GM20000 (cell line): ENCODE results near the gene OR51B5.
"Not testable (repeated sequence)": the region's sequence is repeated elsewhere in the genome, so short reads cannot be mapped to it uniquely, and the experiment has no call there.

Experiments
- DNase-seq: peaks from one replicate; pipeline ENCODE4 v3.0.0; 2012; ENCODE audit warnings: low spot score
- TF ChIP-seq, protein P1 (sequence below): IDR thresholded peaks from 2 replicates; pipeline ENCODE4 v1.5.1; 2012; ENCODE audit warnings: mild to moderate bottlenecking, control low read depth; ENCODE audit errors: extremely low read depth, missing control alignments

Gene OR51B5

DNA sequence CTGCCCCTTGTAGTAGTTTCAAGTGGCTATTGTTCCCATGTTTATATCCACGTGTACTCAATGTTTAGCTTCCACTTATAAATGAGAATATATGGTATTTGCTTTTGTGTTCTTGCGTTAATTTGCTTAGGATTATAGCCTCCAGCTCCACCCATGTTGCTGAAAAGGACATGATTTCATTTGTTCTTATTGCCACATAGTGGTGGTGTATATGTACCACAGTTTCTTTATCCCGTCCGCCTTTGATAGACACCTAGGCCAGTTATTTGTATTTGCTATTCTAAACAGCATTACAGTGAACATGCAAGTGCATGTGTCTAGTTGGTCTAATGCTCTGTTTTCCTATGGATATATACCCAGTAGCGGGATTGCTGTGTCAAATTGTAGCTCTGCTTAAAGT is 26.0 kb downstream of the OR51B5 start:
- TF ChIP-seq, protein P1, sequence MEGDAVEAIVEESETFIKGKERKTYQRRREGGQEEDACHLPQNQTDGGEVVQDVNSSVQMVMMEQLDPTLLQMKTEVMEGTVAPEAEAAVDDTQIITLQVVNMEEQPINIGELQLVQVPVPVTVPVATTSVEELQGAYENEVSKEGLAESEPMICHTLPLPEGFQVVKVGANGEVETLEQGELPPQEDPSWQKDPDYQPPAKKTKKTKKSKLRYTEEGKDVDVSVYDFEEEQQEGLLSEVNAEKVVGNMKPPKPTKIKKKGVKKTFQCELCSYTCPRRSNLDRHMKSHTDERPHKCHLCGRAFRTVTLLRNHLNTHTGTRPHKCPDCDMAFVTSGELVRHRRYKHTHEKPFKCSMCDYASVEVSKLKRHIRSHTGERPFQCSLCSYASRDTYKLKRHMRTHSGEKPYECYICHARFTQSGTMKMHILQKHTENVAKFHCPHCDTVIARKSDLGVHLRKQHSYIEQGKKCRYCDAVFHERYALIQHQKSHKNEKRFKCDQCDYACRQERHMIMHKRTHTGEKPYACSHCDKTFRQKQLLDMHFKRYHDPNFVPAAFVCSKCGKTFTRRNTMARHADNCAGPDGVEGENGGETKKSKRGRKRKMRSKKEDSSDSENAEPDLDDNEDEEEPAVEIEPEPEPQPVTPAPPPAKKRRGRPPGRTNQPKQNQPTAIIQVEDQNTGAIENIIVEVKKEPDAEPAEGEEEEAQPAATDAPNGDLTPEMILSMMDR = no peak
- no peak for DNase-seq

DNA sequence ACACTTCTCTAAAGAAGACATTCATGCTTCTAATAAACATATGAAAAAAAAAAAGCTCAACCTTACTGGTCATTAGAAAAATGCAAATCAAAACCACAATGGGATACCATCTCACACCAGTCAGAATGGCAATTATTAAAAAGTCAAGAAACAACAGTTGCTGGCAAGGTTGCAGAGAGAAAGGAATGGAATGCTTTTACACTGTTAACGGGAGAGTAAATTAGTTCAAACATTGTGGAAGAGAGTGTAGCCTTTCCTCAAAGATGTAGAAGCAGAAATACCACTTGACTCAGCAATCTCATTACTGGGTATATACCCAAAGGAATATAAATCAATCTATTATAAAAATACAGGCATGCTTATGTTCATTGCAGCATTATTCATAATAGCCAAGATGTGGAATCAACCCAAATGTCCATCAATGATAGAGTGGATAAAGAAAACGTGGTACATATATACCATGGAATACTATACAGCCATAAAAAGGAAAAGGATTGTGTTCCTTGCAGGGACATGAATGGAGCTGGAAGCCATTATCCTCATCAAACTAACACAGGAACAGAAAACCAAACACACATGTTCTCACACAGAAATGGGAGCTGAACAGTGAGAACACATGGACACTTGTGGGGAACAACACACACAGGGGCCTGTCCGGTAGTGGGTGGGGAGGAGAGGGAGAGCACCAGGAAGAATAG is 29.8 kb downstream of the OR51B5 start:
- not testable (repeated sequence) for DNase-seq

DNA sequence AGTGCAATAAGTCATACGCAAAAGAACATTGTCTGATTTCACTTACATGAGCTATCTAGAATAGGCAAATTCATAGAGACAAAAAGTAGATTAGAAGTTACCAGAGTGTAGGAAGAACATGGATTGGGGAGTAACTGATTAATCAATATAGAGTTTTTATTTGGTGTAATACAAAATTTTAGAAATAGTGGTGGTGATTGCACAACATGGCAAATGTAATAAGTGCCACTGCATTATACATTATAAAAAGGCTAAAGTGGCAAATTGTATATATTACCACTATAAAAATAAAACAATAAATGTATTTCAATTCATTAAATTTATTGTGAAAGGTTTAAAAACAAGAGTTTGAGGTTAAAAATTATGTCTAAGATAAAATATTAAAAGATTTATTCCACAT is 32.9 kb downstream of the OR51B5 start:
- DNase-seq = no peak
- TF ChIP-seq, protein P1 = no peak

DNA sequence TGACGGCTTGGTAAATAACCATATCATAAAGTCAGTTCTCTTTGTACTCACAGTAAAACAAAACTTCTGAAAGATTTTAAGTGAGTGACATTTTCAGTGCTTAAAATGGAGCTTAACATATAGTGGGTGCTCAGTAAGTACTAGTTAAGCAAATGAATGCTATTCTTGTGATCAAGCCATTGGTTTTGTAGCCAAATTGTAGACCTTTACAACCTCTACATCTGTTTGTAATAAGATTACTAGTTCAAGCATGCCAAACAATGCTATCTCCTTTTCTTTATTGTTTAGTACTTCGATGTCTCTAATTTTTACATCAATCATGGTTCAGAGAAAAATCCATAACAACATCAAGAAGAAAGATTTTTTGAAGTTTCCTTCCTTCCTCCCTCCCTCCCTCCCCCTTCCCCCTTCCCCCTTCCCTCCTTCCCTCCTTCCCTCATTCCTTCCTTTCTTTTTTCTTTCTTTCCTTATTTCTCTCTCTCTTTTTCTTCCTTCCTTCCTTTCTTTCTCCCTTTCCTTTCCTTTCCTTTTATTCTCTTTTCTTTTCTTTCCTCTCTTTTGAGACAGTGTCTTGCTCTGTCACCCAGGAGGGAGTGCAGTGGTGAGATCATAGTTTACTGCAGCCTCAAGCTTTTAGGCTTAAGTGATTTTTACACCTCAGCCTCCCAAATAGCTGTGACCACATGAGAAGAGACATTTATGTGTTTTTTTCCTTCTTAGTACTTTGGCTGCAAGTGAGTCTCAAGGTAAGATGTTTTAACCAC is 35.9 kb downstream of the OR51B5 start:
- no peak for DNase-seq
- TF ChIP-seq, protein P1 = no peak

DNA sequence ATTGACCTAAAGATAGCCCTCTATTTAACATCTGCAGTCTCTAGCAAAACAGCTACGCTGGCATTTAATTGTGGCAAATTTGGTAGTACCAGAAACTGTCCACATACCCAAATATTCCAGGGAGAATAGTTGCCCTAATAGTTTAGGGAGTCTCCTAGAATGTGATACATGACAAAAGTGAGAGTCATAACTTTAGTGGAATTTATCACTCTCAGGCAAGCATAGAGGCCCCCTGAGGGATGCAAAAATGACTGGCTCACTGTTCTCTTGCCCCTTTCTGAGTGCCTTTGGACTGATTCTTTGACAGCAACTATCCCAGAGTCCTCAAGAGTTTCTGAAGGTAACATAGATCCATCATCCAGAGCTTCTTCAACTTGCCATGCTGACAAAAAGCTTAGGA is 39.3 kb downstream of the OR51B5 start:
- TF ChIP-seq, protein P1 = no peak
- no peak for DNase-seq

DNA sequence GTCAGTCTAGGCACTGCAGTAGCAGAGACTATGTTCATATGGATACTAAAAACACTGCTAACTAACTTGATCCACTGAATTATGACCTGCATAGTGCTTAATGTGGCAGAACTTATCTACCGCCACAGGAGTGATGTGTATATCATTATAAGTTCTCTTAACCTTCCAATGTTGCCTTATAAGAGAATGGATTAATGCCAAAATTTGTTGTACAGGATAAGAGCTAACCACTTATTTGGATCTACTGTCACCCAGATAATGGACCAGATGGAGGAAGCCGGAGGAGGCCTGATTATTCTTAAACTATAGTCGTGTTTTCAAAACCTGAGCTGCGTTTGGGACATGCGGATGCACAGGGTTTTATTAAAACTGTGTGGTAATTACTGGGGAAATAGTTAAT is 39.7 kb downstream of the OR51B5 start:
- DNase-seq = no peak

DNA sequence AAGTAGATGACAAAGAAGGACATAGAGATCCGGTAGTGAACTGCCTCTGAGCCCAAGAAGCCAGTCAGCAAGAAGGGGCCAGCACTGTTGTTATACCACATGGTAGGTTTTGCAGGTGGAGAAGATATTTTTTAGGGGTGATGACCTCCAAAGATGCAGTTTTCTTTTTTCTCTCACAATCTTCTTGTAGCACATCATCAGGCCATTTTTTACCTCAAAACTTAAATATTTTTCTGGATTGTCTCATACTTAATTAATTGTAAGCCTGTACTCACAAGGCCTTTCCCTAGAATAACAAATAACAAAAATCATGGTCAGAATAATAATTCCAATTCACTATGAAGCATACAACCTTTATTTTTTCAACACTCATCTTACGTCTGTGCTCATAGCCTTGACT is 41.5 kb downstream of the OR51B5 start, which contains the start of gene OR51B4:
Gene OR51B4, minus strand, starts transcription at position 101 of the 400 bp plus-strand sequence. Its CDS starts 0 bp downstream, at position 101.
- no peak for DNase-seq
- TF ChIP-seq, protein P1 = no peak

More for the DNA sequence above, 39.7 kb downstream of the OR51B5 start:
- TF ChIP-seq, protein P1 = no peak

DNA sequence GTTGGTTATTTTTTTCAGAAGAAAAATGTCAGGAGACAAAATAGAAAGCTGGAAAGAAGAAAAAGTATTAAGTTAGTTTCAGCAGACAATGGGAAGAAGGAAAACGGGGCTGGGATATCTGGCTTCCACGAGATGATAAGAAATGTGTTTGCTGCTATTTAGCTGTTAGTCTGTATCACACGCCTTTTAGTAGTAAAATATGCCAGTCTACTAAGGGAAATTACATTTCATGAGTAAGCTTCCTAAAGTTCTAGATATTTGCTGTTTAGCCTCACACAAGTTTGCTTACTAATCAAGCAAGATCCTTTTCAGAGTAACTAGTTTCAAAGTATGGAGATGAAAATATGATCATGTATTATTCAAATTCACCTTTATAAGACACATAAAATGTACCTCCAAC is 43.1 kb downstream of the OR51B5 start:
- TF ChIP-seq, protein P1 = no peak
- DNase-seq = no peak
